CD4-positive, alpha-beta T cell treated with Interleukin-2 at 100 ng/mL for 4 hours (primary cell): ENCODE data around the gene SSU72.
"Not testable (repeated sequence)": the region's sequence is repeated elsewhere in the genome, so short reads cannot be mapped to it uniquely, and the experiment has no call there.

Experiments
- DNase-seq: peaks from one replicate; pipeline ENCODE4 v3.0.0-alpha.2; 2020; ENCODE audit warnings: low spot score

Gene SSU72

DNA sequence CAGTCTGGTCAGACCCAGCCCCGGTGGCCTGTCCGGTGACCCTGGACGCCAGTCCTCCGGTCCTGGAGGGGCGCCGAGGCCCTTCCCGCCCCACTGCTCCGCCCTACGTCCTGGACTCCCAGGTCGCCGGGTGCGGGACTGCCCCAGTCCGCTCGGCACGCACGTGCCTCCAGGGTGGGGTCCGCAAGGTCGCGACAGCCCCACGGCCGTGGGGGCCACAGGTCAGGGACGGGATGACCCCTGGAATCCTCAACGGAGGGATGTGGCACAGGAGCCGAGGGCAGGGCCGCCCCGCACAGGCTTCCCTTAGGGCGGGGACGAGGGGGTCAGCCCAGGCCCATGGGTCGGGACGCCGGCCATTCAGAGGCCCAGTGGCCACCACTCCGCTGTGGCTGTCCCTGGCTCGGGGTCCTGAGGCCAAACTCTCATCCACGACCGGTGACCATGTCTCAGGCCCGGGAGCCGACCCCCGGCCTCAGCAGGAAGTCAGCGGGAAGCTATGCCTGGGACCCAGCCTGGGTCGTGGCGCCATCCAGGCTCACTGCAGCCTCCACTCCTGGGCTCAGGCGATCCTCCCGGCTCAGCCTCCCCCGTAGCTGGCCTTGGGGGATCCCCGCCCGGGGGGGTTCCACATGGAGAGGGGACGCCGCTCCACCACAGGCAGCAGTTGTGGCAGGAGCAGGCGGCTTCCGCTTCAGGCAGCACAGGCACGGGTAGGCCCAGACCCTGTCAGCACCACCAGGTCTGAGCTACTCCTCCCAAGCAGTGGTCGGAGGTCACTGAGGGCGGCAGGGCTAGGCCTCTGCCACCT is 33.6 kb downstream of the SSU72 start:
- DNase-seq: no peak

DNA sequence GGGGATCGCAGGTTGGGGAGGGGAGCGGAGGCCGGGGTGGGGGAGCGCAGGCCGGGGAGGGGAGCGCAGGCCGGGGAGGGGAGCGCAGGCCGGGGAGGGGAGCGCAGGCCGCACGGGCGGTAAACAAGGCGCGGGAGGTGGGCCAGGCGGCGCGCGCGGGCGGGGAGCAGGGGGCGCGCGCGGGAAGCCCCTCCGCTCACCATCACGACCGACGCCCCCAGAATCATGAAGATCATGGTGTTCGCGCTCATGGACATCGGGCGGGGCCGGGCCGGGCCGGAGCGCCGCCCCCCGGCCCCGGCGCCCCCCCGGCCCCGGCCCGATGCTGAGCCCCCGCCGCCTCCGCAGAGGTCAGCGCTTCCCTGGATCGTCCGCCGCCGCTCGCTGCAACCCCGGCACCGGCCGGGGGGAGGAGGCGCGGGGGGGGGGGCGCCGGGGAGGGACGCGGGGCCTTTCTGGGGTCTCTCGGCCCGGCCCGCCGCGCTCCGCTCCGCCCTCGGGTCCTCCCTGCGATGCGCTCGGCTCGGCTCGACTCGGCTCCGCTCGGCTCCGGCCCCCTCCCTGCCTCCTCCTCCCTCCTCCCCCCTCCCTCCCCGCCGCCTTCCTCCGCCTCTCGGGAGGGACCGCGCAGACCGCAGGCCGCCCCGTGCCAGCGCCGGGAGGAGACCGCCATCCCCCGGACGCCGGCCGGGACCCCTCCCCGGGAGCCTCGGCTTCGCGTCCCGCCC is 34.4 kb downstream of the SSU72 start, which contains the start of gene TMEM240:
Gene TMEM240, minus strand, starts transcription at position 535 of the 728 bp plus-strand sequence. Its CDS starts 278 bp downstream, at position 257.
- DNase-seq: peak; percentile 41

DNA sequence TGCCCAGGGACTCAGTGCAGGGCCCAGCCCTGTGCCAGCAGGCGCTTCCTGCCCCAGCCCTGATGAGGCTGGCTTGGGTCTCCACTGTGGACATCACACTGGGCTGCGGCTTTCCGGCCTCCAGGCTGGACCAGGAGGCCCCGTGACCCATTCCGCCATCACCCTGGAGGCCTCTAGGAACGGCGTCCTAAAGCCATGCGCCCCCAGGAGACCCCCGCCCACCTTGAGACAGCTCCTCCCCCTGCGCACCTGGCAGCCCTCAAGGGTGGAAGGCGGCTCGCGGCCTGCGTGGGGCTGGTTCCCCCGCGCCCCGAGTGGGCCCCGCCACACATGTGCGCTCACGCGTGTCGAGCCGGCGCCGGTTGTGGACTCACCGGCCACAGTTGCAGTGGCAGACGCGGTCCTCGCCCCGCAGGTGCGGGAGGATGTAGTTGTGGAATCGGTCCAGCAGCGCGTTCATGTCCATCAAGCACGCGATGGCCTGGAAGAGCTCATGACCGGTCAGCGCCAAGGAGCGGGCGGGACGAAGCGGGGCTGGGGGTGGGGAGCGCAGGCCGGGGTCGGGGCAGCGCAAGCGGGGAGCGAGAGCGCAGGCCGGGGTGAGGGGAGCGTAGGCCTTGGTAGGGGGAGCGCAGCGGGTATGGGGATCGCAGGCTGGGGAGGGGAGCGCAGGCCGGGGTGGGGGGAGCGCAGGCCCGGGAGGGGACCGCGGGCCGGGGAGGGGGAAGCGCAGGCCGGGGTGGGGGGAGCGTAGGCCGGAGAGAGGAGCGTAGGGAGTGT is 35.2 kb downstream of the SSU72 start:
- no peak for DNase-seq

DNA sequence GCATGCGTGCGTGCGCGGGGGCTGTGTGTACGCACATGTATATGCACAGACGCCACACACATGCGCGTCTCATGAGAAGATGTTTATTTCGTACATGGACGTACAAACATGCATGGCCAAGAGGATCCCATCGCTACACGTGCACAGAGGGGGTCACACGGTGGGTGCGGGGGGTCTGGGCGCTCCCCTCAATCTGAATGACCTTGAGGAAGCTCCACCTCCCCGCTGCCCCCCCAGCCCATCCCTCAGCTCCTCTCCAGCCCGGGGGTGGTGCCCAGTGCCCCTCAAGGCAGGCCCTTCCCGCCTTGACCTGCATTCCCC is 35.7 kb downstream of the SSU72 start:
- no peak for DNase-seq

DNA sequence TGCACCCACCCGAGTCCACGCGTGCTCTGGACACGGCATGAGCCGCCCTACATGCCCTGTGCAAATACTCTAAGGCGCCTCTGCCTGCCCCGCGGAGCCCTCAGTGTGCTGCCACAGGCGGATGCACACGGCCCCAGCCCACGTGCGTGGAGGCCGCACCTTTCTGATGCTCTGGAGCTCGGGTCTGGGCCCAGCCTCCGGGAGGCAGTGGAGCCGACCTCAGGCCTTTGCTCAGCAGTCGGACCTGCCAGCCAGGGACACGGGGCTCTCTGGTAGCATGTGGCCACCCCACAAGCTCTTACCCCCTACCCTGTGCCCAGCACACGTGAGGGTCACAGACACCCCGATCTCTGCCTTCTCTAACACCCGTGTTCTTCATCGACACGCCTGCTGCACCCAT is 36.3 kb downstream of the SSU72 start:
- no peak for DNase-seq

DNA sequence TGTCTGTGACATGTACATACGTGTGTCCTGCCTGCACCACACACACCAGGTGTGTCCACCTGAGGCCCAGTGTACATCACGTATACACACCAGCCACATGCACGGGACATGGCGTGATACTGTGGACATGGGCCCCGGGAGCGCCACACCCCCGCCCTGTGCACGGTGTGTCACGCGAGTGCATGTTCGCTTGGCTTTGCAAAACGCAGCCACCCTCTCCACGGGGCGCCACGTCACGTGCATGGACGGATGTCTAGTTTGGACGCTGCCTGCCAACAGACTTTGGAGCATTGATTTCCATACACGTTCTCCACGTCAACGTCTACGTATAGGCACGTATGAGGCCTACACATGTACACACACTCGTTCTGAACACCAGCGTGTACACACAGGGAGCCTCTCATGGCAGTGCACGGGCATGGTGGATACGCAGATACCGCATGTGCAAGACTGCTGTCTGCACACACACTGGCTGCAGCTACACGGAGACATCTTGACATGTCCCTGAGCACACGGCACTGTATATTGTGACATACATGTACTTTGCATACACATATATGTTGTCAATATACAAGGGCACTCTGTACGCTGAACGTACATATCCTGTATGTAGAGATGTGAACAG is 36.9 kb downstream of the SSU72 start:
- no peak for DNase-seq

DNA sequence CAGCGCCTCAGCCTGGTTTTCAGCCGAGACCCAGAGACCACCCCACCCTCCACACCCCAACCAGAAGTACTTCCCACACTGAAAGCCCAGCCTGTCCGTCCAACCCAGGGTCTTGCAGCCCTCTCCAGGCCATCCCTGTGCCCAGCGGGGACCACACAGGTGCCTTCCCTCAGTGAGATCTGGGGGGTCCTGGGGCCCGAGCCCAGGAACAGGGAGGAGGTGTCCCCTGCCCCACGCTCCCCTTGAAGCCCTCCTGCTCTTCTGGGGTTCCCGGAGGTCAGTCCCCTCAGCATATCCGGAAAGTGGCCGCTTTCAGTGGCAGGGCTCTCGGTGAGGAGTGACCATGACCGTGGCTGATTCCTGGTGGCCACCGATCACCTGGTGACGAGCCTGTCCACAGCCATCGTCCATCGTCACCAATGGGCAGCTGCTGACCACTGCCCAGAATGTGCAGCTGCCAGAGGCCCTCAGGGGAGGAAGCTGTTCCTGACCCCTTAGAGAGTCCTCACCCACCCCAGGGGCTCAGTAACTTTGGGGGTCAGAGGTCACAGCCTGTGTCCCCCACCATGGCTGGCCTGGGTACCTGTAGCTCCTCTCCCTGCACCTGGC is 37.6 kb downstream of the SSU72 start:
- no peak for DNase-seq

DNA sequence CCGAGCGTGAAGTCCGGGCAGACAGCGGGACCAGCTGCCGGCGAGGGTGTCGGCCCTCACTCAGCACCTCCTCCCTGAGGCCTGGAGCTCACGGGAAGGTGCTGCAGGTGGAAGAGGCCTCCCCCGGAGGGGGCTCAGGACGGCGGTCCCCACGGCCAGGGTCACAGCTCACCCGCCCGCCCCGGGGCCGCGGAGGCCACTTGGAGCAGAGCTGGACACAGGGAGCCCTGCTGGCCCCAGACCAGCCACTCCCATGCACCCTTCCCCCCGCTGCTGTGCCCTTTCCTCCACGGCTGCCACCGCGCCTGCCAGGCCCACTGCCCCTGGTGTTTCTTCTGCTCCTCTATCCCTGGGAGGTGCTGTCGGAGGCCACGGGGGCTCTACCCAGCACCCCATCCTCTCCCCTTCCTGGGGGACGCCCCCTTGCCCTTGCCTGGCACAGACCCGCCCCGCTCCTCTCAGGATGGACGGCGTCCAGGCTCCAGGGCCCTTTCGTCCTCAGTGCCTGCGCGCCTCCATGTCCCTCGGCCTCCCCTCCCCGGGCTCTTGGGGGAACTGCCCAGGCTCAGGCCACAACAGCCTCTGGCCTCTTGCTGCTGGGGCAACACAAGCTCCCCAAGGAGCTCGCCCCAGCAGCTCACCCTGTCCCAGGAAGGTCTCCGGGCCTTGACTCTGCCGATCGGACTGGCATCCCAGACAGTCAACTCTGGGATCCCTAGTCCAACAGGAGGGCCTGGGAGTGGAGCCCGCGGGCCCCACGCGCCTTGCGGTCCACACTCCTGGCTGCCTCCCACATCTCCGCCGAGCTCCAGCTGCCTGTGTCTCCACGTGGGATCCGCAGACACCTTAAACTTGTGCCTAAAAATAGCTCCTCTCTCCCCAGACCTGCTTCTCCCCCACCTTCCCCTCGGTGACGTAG is 38.4 kb downstream of the SSU72 start:
- DNase-seq: no peak

DNA sequence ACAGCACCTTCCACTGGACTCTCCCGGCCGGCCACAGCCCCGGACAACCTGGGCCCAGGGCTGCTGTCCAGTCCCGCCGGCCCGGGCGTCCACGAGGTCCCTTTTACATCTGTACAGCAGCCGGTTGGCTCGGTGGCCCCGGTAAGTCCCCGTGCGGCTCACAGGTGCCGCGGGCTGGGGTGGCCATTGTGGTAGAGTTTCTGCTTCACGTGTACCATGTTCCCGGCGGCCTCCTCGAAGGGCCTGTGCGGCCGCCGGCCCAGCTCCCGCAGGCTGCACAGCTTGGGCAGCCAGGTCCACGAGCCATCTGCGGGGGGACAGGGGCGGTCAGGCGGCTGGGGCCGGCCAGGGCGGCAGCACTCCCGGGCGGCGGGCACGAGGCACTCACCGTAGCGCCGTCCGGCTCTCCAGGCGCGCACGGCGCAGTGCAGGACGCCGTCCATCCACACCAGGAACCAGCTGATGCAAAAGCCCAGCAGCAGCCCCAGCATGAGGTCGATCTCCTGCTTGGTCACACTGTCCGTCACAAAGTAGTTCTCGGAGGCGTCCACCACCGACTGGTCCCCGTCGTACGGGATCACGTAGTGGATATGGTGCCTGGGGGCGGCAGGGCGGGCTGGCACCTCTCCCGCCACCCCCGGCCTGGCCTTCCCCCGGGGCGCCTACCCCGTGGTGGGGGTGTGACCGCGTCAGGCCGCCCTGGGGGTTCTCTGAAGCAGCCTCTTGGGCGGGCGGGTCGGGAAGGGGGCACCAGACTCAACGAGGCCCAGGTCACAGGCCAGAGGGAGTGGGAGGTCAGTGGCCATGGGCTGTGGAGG is 39.3 kb downstream of the SSU72 start:
- no peak for DNase-seq

DNA sequence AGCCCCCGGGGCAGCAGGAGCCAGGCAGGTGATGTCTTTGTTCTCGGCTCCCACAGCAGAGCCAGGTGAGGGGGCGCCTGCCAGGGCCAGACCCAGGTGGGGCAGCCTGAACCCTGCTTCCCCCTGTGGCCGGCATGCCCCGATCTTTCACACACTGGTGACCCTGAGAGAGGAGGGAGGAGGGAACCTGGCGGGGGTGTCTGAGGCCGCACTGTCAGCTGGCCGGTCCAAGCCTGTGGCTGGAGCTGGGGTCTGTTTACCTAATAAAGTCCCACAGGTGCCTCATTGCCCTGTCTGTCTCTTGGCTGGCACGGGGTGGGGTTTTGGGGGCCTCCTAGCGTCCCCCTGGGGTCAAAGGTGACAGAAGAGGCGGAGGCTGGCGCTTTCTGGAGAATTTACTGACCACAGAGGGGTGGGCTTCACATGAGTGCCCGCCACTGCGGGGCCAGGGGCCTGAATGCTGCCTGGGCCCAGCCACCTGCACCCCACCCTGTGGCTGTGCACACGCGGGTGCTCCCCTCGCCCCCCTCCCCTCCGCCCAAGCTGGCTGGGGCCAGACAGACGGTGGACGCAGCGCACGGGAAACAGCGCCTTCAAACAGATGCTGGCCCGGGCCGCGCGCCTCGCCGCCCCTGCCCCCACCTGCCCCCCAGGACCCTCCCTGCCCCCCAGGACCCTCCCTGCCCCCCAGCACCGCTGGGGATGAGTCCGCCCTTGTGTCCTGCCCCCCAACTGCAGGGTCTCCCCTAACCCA is 40.1 kb downstream of the SSU72 start:
- no peak for DNase-seq

DNA sequence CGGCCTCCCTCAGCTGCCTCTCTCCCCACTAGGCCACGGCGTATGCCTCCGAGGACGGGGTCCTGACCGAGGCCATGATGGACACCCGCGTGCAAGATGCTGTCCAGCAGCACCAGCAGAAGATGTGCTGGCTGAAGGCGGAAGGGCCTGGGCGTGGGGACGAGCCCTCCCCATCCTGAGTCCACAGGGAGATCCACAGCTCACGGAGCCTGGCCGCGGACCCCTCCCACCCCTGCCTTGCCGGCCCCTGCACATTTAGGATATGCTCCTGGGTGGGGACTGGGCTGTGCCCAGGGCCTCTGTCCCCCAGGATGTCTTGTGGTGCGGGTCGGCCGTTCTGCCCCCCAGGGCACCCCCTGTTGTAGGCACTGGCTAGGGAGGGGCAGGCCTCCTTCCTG is 40.8 kb downstream of the SSU72 start:
- not testable (repeated sequence) for DNase-seq

DNA sequence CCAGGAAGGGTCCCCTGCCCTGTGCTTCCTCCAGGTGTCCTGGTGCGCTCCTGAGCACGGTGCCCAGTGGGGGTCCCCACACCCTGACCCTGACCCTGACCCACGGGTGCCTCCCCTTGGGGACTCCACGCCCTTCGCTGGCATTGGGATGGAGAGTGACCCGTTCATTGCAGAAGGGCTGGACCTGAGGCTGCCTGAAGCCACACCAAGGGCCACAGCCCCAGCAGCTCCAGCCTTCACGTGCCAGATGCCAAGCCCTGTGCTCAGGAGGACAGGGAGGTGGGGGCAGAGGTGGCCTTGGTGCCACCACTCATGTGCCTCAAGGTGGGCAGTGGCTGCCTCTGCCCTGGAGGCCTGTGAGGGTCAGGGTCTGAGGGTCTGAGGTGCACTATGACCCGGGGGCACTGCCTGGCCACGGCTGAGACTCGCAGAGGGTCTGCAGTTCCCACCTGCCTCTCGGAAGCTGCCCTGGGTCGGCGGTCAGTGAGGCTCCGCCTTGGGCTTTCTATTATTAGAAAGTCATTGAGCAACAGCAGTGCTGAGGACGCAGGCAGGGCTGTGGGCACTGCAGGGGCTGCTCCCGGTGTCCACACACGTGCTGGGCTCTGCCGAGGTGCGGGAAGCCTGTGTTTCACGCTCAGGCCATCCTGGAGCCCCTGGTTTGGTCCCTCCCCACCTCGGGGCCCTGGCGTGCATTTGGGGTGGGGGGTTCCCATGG is 41.3 kb downstream of the SSU72 start:
- not testable (repeated sequence) for DNase-seq

DNA sequence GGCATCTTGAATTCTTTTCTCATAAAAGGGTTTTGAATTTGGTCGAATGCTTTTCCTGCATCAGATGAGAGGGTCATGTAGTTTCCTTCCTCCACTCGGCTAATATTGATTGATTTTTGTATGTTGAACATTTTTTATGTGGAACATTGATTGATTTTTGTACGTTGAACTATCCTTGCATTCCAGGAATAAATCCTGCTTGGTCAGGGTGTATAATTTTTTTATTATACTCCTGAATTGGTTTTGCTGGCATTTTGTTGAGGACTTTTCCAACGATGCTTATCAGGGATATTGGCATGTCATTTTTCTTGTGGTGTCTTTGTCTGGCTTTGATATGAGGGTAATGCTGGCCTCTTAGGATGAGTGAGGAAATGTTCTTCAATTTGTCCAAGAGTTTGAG is 42.7 kb downstream of the SSU72 start:
- DNase-seq: no peak

DNA sequence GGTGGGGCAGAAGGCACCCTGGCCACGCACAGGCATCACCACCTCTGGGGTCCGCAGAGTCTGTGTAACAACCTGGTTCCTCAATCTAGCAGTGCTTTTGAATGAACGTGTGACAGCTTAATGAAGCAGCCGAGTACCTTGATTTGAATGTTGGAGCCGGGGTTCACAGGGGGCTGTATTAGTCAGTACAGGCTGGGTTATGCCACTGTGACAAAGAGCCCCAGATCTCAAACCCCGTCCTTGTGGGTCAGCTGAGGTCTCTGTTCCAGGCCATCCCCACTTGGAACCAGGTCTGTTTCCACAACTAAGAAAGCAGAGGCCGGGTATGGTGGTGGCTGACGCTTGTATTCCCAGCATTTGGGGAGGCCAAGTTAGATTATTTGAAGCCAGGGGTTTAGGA is 44.7 kb downstream of the SSU72 start:
- no peak for DNase-seq

DNA sequence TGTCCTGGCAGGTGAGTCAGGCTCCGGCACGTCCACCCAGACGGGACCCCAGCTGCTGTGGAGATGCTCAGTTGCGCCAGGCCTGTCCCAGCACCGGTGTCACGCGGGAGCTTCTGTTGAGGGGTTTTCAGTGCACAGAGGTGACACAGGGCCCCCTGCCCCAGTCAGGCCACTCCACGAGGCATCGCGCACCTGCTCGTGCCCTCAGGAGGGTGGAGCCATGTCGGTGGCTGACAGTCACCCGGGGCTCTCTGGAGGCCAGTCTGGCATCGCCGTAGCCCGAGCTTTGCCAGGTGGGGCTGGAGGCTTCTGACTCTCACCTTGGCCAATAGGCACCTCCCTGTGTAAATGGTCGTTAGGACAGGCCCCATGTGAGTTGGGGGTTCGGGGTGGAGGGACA is 45.3 kb downstream of the SSU72 start:
- DNase-seq: no peak

DNA sequence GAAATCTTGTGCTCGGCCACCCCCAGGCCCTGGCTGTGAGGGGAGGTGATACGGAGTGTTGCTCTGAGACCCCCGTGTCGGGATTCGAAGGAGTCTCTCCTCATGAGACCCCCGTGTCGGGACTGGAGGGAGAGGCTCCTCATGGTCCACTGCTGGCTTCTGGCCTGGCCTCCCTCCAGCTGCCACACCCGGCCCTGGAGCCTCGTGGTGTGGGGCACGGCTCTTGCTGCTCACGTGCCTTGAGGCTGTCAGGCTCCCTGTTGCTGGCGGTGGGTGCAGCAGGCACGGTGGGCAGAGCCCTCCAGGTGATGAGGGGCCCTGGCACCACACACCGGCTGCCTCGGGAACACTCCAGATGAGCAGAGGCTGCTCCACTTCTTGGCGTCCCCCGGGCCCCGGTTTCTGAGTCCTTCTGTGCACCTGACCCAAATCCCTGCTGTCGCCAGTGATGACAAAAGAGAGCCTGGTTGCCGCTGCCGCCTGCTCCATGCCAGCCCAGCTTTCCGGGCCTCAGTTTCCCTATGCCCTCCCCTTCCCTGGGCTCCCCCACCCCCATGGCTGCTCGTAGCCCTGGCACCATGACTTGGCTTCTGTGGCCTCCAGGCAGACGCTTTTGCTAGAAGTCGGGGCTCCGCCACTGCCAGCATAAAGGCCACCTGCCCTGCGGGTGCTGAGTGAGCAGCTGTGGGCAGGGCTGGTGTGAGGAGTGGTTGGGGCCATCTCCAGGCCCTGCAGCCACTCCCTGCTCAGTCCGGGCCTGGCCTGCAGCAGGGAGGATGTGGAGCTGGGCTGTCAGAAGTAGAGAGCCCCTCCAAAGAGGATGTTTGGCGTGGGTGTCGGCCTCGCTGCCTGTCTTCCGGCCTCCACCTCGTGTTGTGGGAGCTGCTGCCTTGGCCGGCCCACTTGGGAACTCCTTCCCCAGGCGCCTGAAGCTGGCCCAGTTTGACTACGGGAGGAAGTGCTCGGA is 46.1 kb downstream of the SSU72 start:
- DNase-seq: no peak

DNA sequence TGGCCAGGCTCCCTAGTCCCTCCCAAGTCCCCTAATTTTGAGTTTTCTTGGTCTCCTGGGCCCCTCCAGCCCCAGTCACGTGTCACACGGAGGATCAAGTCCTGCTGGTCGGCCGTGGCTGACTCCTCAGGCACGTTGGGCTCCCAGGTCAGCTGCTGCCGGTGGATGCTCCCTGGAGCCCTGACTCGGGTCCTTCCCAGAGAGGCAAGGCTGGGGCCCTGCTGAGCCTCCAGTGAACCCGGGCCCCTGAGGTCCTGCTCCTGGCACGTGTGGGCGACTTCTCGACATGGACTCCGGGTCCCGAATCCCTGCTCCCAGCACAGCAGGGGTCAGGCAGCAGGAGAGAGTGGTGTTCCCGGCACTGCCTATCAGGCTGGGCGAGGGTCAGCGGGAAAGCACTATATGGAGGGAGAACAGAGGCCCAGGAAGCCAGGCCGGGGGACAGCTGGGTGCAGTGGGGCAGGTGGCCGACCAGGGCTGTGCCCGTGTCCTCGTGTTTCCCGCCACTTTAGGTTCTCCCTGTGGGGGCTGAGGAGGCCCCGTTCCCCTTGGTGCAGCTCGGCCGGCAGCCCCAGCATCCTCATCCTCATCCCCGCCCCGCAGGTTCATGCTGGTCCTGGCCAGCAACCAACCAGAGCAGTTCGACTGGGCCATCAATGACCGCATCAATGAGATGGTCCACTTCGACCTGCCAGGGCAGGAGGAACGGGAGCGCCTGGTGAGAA is 47.4 kb downstream of the SSU72 start:
- no peak for DNase-seq
